ACHN (cell line): ENCODE measurements around the gene ZNF75A.

ENCODE experiments used
- DNase-seq: peaks from one replicate; pipeline ENCODE4 v3.0.0-alpha.2; 2015
- in situ Hi-C: cut with HindIII; loops from 2 replicates; pipeline ENCODE4 v1.10.0; 2017; ENCODE audit warnings: low sequenced_read_pairs, low pct_ligation_motif_present, low pct_unique_long_range_greater_than_20kb

Gene ZNF75A

GRCh38 chr16:3356118-3356517 lies 50.8 kb downstream of the ZNF75A start:
- no peak for DNase-seq
- in situ Hi-C loops = no loop called here

DNA sequence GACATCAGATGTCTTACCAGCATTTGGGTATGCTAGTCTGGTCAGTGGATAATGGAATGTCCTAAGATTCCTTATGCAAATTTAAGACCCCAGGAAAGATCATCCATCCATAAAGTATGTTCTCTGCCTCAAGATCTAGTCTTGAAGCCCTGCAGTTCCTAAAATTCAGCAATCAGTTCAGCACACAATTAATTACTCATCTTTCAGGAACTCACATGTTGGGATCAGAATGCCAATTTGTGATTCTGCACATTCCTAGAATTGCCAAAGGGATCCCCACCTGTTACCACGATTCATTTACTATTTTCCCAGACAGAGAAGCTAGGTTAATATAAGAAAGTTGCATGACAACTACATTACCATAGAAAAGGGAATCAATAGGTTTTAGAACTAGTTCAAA lies 53.6 kb downstream of the ZNF75A start:
- in situ Hi-C loops = no loop called here

GRCh38 chr16:3362931-3363330 lies 57.6 kb downstream of the ZNF75A start:
- no peak for DNase-seq
- in situ Hi-C loops = no loop called here

More for the DNA sequence above, 53.6 kb downstream of the ZNF75A start:
- DNase-seq = no peak

GRCh38 chr16:3363793-3364192 lies 58.5 kb downstream of the ZNF75A start:
- in situ Hi-C loops = no loop called here
- peak; percentile 18 for DNase-seq

DNA sequence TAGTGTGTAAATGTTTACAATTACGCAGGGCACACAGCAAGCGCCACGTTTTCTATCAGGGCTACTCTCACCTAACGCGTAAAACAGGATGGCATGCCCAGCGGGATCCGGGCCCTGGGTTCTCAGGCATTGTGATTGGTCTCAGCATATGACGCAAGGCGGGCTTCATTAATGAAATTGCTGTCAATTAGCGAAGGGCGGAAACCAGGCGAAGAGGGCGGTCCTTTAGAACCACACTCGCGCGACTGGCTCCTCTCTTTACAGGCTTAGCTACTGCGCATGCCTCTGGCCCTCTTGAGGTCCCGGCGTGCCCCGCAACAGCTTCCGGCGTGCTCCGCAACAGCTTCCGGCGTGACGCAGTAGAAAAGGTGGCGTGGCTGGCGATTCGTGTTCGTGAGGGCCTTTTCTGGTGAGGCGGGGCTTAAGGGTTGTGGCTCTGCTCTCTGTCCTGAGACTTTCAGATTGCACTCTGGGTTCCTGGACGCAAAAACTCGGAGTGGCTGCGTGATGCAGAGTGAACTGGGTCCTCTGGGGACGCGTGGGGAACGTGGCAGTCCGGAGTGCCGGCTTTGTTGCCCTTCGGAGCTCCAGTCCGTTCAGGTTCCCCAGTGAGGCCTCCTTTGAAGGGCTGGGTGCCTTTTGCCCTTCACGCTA lies 59.6 kb downstream of the ZNF75A start:
- in situ Hi-C loops = no loop called here
- peak; percentile 93 for DNase-seq
